GM18519 (cell line): ENCODE measurements around the gene ARPC1B.
"Not testable (repeated sequence)": the region's sequence is repeated elsewhere in the genome, so short reads cannot be mapped to it uniquely, and the experiment has no call there.

Source experiments
- ATAC-seq: cut with Tn5 transposase; IDR thresholded peaks from one replicate; pipeline ENCODE4 v1.9.1; 2021; ENCODE audit warnings: mild to moderate bottlenecking, moderate library complexity; ENCODE audit not compliant: unreplicated experiment, low FRiP score

ARPC1B gene

GRCh38 chr7:99374111-99375064 lies at the start of gene ARPC1B:
Gene ARPC1B (plus strand): TSS chr7:99374730. CDS start chr7:99385715, 10,985 bp downstream.
- ATAC-seq: no peak

DNA sequence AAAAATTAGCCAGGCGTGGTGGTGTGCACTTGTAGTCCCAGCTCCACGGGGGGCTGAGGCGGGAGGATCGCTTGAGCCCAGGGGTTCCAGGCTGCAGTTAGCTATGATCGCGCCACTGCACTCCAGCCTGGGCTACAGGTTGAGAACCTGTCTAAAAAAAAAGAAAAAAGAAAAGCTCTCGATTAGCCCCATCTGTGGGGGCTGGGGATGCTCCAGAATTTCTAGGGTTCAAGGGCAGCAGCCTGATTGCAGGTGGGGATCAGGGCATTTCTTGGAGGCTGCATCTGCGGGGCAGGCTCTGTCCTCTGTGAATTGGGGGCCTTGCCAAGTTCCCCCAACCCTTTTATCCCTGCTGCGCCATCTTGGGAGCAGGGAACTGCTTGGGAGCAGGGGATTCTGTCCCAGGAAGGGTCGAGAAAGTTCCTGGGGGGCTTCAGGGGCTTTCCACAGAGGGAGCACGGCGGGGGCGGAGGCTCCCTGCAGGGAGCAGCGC lies 49.5 kb upstream of the ARPC1B start:
- no peak for ATAC-seq

- peak; percentile 83 for ATAC-seq
Observed at GRCh38 chr7:99325592-99326407, 48.7 kb upstream of the ARPC1B start, which contains the start of gene ARPC1A. Gene ARPC1A (plus strand): TSS chr7:99325898. CDS start chr7:99333354, 7,456 bp downstream.

DNA sequence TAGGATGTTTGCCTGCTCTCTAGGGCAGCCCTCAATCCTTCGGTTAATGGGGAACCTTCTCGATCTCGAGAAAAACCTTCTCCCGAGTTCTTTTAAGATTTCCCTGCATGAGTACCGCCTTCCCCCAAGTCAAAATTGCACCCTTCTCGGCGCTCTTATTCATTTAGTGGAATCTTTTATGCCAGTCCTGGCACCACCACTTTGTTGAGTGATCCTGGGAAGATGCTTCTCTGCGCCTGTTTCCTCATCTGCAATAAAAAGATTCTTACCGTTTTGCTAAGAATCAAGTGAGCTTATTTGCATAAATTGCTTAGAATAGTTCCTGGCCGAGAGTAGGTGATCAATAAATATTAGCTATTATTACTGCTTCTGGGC lies 48.1 kb upstream of the ARPC1B start:
- ATAC-seq: no peak

GRCh38 chr7:99330314-99330961 lies 44.1 kb upstream of the ARPC1B start:
- ATAC-seq: not testable (repeated sequence)

DNA sequence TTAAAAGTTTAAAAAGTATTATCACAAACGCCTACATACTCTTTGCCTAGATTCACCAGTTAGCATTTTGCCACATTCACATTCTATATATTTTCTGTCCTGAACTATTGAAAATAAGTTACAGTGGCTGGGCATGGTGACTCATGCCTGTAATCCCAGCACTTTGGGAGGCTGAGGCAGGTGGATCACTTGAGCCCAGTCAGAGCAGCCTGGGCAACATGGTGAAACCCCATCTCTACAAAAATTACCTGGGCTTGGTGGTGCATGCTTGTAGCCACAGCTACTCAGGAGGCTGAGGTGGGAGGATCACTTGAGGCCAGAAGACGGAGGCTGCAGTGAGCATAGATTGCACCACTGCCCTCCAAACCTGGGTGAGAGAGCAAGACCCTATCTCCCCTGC lies 43.5 kb upstream of the ARPC1B start:
- no peak for ATAC-seq

DNA sequence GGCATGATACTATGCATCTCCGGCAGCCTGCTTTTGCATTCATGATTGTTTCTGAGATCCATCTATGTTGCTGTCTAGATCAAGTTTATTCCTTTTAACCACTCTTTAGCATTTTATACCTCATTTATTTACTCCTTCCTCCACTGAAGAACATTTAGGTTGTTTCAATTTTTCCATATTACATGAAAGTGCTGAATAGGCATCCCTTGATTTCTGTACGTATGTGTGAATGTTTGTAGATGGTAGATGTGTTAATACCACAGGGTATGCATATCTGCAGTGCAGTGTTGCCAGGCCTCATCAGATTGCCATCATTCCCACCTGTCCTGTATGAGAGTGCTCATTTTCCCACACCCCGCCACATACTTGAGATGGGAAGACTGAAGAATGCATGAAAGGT lies 34.9 kb upstream of the ARPC1B start:
- no peak for ATAC-seq

DNA sequence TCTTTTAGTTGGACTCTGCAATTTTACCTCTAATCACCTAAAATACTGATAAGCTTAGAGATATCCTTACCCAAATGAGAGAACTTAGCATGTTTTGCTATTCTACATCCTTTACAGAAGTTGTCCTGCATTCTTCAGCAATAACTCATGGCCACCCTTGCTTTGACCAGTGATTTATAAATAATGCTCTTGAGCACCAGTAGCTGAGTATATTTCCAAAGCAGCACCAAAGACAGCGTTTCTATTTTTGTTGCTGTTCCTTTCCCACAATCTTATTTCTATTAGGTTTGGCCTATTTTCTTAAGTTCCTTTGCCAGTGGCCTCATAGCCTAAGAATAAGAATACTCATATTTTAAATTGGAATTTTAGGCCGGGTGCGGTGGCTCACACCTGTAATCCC lies 33.9 kb upstream of the ARPC1B start:
- ATAC-seq: no peak

- ATAC-seq: no peak
Observed at GRCh38 chr7:99344061-99344647, 30.4 kb upstream of the ARPC1B start.

- not testable (repeated sequence) for ATAC-seq
Observed at GRCh38 chr7:99350641-99351040, 23.9 kb upstream of the ARPC1B start.

GRCh38 chr7:99352247-99352646 lies 22.3 kb upstream of the ARPC1B start:
- ATAC-seq: no peak

GRCh38 chr7:99355098-99355497 lies 19.4 kb upstream of the ARPC1B start:
- ATAC-seq: no peak

DNA sequence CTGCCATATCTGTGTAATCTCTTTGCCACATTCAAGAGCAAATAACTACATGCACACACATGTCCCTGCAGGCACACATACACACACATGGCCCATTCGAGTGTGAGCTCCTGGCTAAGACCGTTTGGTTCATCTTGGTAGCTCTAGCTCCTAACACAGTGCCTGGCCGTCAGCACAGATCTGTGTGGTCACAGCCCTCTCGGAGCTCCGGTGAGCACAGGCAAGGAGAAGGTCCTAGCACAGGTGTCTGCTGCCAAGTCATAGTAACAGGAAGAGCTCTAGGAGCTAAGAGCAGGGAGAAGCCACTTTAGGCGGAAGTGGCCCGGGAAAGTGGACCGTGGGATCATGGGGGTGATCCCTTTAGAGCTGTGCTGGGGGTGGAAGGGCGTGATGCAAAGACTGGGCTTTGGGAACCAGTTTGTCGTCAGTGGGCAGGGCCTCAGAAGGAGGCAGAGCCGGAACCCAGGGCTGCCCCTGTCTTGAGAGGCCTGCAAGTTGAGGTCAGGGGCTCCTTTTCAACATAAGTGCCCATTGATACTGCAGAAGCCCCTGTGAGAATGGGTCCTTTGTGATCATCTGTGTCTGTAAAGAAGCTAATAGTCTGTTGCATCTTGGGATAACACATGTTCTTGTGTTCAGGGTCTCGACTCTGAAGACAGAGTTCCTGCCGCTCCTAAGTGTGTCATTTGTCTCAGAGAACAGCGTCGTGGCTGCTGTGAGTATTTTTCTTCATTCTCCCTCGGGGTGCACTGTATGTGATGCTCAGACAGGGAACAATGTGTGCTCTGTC lies 16.6 kb upstream of the ARPC1B start:
- ATAC-seq: no peak

DNA sequence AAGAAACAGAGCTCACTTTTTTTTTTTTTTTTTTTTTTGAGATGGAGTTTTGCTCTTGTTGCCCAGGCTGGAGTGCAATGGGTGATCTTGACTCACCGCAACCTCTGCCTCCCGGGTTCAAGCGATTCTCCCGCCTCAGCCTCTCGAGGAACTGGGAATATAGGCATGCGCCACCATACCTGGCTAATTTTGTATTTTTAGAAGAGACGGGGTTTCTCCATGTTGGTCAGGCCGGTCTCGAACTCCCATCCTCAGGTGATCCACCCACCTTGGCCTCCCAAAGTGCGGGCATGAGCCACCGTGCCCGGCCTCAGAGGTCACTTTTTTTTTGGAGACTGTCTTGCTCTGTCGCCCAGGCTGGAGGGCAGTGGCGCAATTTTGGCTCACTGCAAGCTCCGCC lies 16.0 kb upstream of the ARPC1B start:
- not testable (repeated sequence) for ATAC-seq

GRCh38 chr7:99359465-99360154 lies 14.9 kb upstream of the ARPC1B start:
- ATAC-seq: no peak

DNA sequence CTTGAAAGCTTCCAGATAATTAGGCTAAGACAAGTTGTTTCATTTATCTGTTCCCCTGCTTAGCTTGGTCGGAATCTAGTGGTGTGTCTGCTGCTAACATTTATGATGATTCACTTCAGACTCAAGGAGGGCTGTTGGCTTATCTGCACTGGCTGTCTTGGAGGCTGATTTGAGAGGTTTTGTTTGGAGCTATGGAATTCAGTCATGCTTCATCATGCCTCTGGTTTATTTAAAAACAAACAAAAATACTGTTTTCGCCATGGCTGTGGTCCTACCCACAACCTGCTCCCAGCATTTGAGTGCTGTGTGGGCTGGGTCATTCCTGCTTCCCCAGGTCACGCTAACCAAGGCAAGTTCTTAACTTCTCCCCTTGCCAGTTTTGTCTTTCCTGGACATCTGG lies 11.7 kb upstream of the ARPC1B start:
- no peak for ATAC-seq

DNA sequence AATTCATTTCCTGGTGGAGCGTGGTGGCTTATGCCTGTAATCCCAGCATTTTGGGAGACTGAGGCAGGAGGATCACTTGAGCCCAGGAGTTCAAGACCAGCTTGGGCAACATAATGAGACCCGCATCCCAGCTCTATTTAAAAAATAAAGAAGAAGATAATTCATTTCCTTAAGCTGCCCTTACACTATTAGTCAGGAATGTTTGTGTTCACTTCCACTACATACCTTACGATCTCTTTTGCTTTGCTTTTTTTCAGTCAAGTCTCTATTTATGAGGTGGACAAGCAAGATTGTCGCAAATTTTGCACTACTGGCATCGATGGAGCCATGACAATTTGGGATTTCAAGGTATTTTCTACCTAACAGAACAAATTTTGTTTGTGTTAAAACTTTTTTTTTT lies 11.2 kb upstream of the ARPC1B start:
- ATAC-seq: no peak

DNA sequence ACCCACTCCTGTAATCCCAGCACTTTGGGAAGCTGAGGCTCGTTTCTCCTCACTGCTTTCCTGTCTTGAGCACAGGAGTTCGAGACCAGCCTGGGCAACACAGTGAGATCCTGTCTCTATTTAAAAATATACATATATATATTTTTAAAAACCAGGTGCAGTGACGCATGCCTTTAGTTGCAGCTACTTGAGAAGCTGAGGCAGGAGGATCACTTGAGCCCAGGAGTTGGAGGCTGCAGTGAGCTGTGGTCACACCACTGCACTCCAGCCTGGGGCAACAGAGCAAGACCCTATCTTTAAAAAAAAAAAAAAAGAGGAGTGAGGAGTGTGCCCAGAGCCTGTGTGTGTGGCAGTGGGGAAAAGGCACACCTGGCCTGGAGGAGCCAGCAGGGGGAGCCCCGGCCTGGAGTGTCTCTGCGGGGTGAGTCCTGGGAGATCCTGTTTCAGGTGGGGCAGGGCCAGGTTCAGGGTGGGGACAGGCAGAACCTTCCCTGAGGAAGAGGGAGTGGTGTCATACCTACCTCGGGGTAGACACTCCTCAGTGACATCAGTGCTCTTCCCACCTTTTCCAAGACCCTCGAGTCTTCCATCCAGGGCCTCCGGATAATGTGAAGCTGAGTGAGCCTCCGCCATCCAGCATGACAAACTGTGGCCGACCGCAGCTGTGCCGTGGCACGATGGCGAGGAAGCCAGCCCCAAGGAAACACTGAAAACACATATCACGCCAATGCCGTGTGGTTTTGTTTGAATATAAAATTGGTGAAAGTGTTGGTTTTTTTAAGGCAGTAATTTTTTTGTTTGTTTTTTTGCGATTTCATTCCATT lies 9.0 kb upstream of the ARPC1B start:
- no peak for ATAC-seq
